Endothelial cell of umbilical vein (primary cell): Measurements from ENCODE around the gene PKN2. TPM values are rescaled to one million over a fixed set of nuclear protein-coding genes. Genes with fewer than 3 reads are reported as not detected.

ENCODE experiments used
- BruUV-seq: library from RNA; stranded (reverse); fragments of 400-500 nt; replicated peaks from 2 replicates; lab custom pipeline; 2021; lab: Mats Ljungman, UMichigan
- CTCF ChIA-PET: fragments of 300-600, 350-600 bp; sonication (Branson Sonifier 250); formaldehyde crosslinking; loops from one replicate; lab custom pipeline; 2021; ENCODE audit warnings: antibody characterized with exemption, inconsistent platforms; lab: Charles Lee
- POLR2A ChIA-PET: fragments of 300-600, 350-600 bp; sonication (Branson Sonifier 250); formaldehyde crosslinking; loops from one replicate; lab custom pipeline; 2021; ENCODE audit warnings: antibody characterized with exemption, inconsistent platforms; lab: Charles Lee
- DNase-seq: peaks from one replicate; pipeline ENCODE4 v3.0.0-alpha.2; 2011; ENCODE audit warnings: low read depth, low spot score
- FAIRE-seq: peaks from 2 replicates; lab custom pipeline; 2011; peaks lifted over from hg19 to GRCh38; lab: Jason Lieb, UNC
- H2AFZ ChIP-seq: 2 replicates; pipeline ENCODE4 v1.6.0; 2012; ENCODE audit warnings: low read depth, low read length, control low read depth, inconsistent platforms
- H3K27ac ChIP-seq: 2 replicates; pipeline ENCODE4 v1.5.1; 2011; ENCODE audit warnings: low read depth, mild to moderate bottlenecking, control low read depth, low read length, moderate library complexity; ENCODE audit not compliant: insufficient read depth
- H3K27me3 ChIP-seq, 2 experiments: 2 replicates each; pipeline versions ENCODE4 v1.6.0 to v1.6.1; 2011; ENCODE audit warnings: low read length in 2 of 2, mixed read lengths in 1 of 2; ENCODE audit not compliant: control insufficient read depth in 2 of 2, insufficient read depth in 2 of 2
- H3K36me3 ChIP-seq, 2 experiments: 2 replicates in 1 of 2; 3 replicates in 1 of 2; pipeline ENCODE4 v1.5.1; 2011; ENCODE audit warnings: low read length in 2 of 2, mild to moderate bottlenecking in 1 of 2, moderate library complexity in 1 of 2; ENCODE audit not compliant: control insufficient read depth in 2 of 2, insufficient read depth in 2 of 2; ENCODE audit errors: extremely low read depth in 1 of 2
- H3K4me1 ChIP-seq: 3 replicates; pipeline ENCODE4 v1.5.1; 2011; ENCODE audit warnings: mild to moderate bottlenecking, low read length; ENCODE audit not compliant: control insufficient read depth, insufficient read depth; ENCODE audit errors: extremely low read depth
- H3K4me2 ChIP-seq: 2 replicates; pipeline ENCODE4 v1.6.1; 2011; ENCODE audit warnings: low read length, control low read depth, mixed read lengths; ENCODE audit not compliant: insufficient read depth
- H3K4me3 ChIP-seq, 3 experiments: fragments of 200-600 bp in 1 of 3; sonication (generic), shearing (Covaris generic) in 1 of 3; replicated peaks in 1 of 3; 2 replicates each; pipeline ENCODE4 v1.5.1; 2011 to 2016; ENCODE audit warnings: control low read depth in 3 of 3, low read length in 3 of 3, mild to moderate bottlenecking in 2 of 3, inconsistent platforms in 1 of 3, low read depth in 1 of 3, moderate library complexity in 1 of 3; ENCODE audit not compliant: insufficient read depth in 1 of 3
- H3K79me2 ChIP-seq: 2 replicates; pipeline ENCODE4 v1.6.0; 2012; ENCODE audit warnings: low read length, inconsistent platforms; ENCODE audit not compliant: control insufficient read depth, insufficient read depth
- H3K9ac ChIP-seq: replicated peaks from 2 replicates; pipeline ENCODE3; 2011; ENCODE audit warnings: low read length, control low read depth; ENCODE audit not compliant: insufficient read depth; ENCODE audit errors: extremely low read depth
- H3K9me1 ChIP-seq: replicated peaks from 3 replicates; pipeline ENCODE4 v1.6.0; 2011; ENCODE audit warnings: mild to moderate bottlenecking, low read length; ENCODE audit not compliant: control insufficient read depth, insufficient read depth; ENCODE audit errors: extremely low read depth
- H3K9me3 ChIP-seq: replicated peaks from 2 replicates; pipeline ENCODE4 v1.5.1; 2012; ENCODE audit warnings: low read length, inconsistent platforms; ENCODE audit not compliant: control insufficient read depth, insufficient read depth
- H4K20me1 ChIP-seq: replicated peaks from 2 replicates; pipeline ENCODE3; 2011; ENCODE audit warnings: mild to moderate bottlenecking, low read length; ENCODE audit not compliant: control insufficient read depth, insufficient read depth; ENCODE audit errors: extremely low read depth
- CTCF ChIP-seq, 2 donors: IDR thresholded peaks; 1 replicate in 1 of 2; 2 replicates in 1 of 2; pipeline ENCODE4 v1.5.1; 2011; ENCODE audit warnings: low read length in 2 of 2, mild to moderate bottlenecking in 2 of 2, moderate library complexity in 2 of 2, control low read depth in 1 of 2, inconsistent platforms in 1 of 2, low read depth in 1 of 2; ENCODE audit not compliant: insufficient read depth in 1 of 2; ENCODE audit errors: extremely low read depth in 1 of 2
- EZH2 ChIP-seq: IDR thresholded peaks from 2 replicates; pipeline ENCODE4 v1.6.1; 2012; ENCODE audit warnings: borderline replicate concordance, low read depth, mild to moderate bottlenecking, moderate library complexity, low read length, inconsistent platforms; ENCODE audit not compliant: severe bottlenecking
- FOS ChIP-seq: IDR thresholded peaks from 2 replicates; pipeline ENCODE4 v1.6.1; 2011; ENCODE audit warnings: mild to moderate bottlenecking, low read length, moderate library complexity, borderline replicate concordance; ENCODE audit not compliant: insufficient read depth
- GATA2 ChIP-seq: IDR thresholded peaks from 2 replicates; pipeline ENCODE4 v1.7.0; 2011; ENCODE audit warnings: low read depth, mild to moderate bottlenecking, moderate library complexity, mixed read lengths, low read length; ENCODE audit not compliant: insufficient read length, insufficient read depth
- JUN ChIP-seq: IDR thresholded peaks from 2 replicates; pipeline ENCODE4 v1.6.1; 2011; ENCODE audit warnings: borderline replicate concordance, low read depth; ENCODE audit not compliant: insufficient read length, insufficient read depth
- MAX ChIP-seq: IDR thresholded peaks from 2 replicates; pipeline ENCODE4 v1.6.1; 2011; ENCODE audit not compliant: insufficient read depth, insufficient read length
- MYC ChIP-seq: IDR thresholded peaks from one replicate; pipeline ENCODE4 v1.6.1; 2011; ENCODE audit warnings: mild to moderate bottlenecking, low read depth, low read length
- POLR2A ChIP-seq: IDR thresholded peaks from 2 replicates; pipeline ENCODE4 v1.6.1; 2012; ENCODE audit warnings: low read depth, mild to moderate bottlenecking, control low read depth, low read length
- POLR2AphosphoS5 ChIP-seq: IDR thresholded peaks from 2 replicates; pipeline ENCODE4 v1.6.1; 2012; ENCODE audit warnings: low read depth, mild to moderate bottlenecking, control low read depth, low read length, moderate library complexity; ENCODE audit not compliant: insufficient read depth
- dilution Hi-C: fragments of 300-500 bp; cut with MboI; formaldehyde crosslinking; loops from one replicate; pipeline ENCODE4 v1.15.0; 2019; ENCODE audit warnings: low sequenced_read_pairs; ENCODE audit not compliant: extremely low pct_ligation_motif_present
- intact Hi-C: fragments of 100-400 bp; cut with micrococcal nuclease; formaldehyde crosslinking; loops from one replicate; pipeline ENCODE4 v1.10.0; 2022
- polyA plus RNA-seq, 4 experiments: library from polyadenylated mRNA; depleted of rRNA in 3 of 4; stranded (reverse) in 3 of 4; unstranded in 1 of 4; fragments of >200 nt; gene quantifications; 2 replicates each; pipeline versions ENCODE4 v1.2.1 to v1.2.3, GENCODE V29; 2011 to 2012; ENCODE audit warnings: missing spikeins in 1 of 4
- total RNA-seq: library from RNA; stranded (reverse); gene quantifications from 2 replicates; pipeline ENCODE4 v1.2.3, GENCODE V29; 2021

Gene PKN2
- total and polyA plus RNA-seq, 2 donors (not counting 3 experiments of a cell fraction or from before 2014, with no cell fraction given), result 11.5 to 47.3 TPM

DNA sequence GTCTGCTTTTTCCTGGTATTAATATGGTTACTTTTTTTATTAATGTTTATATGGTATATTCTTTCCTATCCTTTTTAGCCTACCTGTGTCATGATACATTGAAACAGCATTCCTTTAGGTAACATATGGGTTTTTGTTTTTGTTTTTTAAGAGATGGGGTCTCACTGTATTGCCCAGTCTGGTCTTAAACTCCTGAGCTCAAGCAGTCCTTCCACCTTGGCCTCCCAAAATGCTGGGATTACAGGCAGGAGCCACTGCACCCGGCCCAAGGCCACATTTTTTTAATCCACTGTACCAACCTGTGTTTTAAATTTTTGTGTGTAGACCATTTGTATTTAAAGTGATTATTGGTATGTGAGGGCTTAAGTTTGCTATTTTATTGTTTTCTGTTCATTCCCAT lies 43.1 kb downstream of the PKN2 start:
- intact Hi-C loops (no loop called here), dilution Hi-C loops (no loop called here)
- H3K9ac ChIP-seq, result no peak overlapping the region
- H3K9me3 ChIP-seq, result no peaks in the 10 kb centered on the region
- H3K27me3 ChIP-seq, result no peaks in the 10 kb centered on the region
- FAIRE-seq (no peak), DNase-seq (no peak)
- no peak overlapping the region for H3K27ac ChIP-seq
- no peak overlapping the region for H3K4me3 ChIP-seq
- POLR2A ChIA-PET, result no interaction called here
- no TSS peak for BruUV-seq
- H3K4me2 ChIP-seq, result no peak overlapping the region
- H3K36me3 ChIP-seq, result peaks cover 0 to 2% of the 10 kb centered on the region in 2 experiments
- peaks cover 7% of the 10 kb centered on the region for H3K4me1 ChIP-seq
- CTCF ChIA-PET, result no interaction called here
- H3K9me1 ChIP-seq, result no peaks in the 10 kb centered on the region
- peaks cover 3% of the 10 kb centered on the region for H4K20me1 ChIP-seq
- TF ChIP-seq FOS (no peak), MYC (no peak), POLR2A (no peak), CTCF (IDR thresholded peaks at IDR 0.05; ENCODE audit: extremely low read depth in 1 of 2, insufficient read depth in 1 of 2, low read depth in 1 of 2, low read length in 2 of 2) (no peak), MAX (no peak), POLR2AphosphoS5 (no peak), JUN (no peak), GATA2 (no peak), EZH2 (no peak)
- H3K79me2 ChIP-seq, result peaks cover 71% of the 10 kb centered on the region
- no peak overlapping the region for H2AFZ ChIP-seq
